ENCODE measurements around the gene BIRC2.

Gene BIRC2

DNA sequence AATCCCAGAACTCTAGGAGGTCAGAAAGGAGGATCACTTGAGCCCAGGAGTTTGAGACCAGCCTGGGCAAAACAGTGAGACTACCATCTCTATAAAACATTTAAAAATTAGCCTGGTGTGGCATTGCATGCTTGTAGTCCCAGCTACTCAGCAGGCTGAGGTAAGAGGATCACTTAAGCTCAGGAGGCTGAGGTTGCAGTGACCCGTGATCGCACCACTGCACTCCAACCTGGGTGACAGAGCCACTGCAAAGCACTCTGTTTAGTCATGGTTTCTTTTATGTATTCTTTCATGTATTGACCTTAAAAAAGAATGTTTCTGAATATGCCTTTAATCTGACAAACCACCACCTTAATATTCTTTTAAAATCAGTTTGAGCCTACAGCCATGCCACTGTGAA, 52.2 kb downstream of the BIRC2 start:
- DNase-seq (ENCODE audit: low read depth in 1 of 2, low spot score in 1 of 2): no peak

DNA sequence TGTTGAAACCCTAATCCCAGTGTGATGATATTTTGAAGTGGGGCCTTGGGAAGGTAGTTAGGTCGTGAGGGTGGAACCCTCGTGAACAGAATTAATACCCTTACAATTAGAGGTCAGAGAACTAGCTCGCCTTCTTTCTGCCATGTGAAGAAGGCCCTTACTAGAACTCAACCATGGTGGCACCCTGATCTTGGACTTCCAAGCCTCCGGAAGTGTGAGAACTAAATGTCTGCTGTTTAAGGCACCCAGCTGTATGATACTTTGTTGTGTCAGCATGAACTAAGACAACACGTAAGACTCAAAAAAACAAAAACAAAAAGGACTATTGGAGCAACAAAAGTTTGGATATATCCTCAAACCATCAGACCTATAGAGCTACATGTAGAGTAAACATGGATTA, 53.6 kb downstream of the BIRC2 start:
- no peak for DNase-seq (ENCODE audit: low read depth in 1 of 2, low spot score in 1 of 2)

DNA sequence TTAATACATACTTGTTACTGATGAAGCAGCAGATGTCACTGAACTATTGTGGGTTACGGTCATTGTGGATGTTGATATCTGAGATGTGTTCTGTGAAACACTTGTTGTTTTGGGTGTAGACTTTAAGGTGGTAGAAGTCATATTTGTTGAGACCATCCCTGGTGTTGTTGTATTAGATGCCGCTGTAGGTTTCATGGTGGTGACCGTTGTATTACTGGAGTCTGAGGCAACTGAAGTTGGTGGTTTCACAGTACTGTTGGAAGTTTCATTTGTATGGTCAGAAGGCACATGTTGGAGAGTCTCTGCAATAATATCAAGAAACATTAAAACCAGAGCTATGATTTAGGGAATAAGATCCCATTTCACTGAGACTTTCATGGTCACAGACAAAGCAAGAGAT, 54.9 kb downstream of the BIRC2 start:
- no peak for DNase-seq (ENCODE audit: low read depth in 1 of 2, low spot score in 1 of 2)

DNA sequence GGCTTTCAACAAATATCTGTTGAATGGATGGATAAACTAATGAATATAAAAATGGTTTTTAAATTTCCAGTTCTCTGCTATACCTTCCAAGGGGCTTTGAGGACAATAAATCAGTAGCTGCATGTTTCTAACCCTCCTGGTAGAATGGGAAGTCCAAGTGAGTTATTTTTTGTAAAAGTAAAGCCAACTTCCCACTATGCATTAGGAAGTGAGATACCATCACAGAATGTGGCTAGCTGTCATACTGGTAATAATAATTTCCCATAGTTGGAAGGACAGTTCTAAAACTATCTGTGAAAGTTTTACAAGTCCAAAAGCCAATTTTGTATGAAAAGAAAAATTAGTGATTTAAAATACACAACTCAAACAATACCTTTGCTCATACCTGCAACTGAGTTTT, 55.5 kb downstream of the BIRC2 start:
- DNase-seq (ENCODE audit: low read depth in 1 of 2, low spot score in 1 of 2): no peak

DNA sequence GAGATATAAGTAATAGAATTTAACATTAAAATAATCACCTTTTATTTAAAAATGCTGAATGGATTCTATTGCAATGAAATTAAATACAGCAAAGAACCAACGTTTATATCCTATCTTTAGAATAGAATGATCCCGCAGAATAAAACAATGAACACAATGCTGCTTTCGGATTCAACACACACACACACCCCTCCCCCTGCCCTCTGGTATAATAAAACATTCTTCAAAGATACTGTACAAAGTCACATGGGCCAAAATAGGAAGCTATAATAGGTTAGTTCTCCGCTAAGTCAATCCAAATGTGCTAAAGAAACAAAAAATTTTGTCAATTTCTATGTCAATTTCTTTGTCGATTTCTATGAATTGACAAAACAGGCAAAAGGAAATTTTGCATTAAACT, 58.5 kb downstream of the BIRC2 start:
- DNase-seq (ENCODE audit: low read depth in 1 of 2, low spot score in 1 of 2): no peak

DNA sequence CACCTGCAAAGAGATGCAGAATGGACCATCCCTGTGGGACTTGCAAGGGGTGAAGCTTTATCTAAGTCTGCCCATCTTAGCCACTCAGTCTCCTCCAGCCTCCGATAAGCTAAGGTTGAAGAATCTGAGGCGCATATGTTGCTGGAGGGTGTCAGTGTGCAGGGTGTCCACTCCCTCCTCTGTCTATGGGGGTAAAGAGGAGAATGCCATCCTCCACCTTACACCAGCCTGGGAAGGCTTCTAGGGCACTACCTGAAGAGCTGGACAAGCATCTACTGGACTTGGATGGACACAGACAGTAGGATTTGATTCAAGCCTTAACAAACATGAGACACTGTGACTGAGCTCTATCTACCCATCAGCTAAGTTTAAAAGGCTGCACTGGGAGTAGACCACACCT, 59.1 kb downstream of the BIRC2 start:
- DNase-seq (ENCODE audit: low read depth in 1 of 2, low spot score in 1 of 2): no peak

DNA sequence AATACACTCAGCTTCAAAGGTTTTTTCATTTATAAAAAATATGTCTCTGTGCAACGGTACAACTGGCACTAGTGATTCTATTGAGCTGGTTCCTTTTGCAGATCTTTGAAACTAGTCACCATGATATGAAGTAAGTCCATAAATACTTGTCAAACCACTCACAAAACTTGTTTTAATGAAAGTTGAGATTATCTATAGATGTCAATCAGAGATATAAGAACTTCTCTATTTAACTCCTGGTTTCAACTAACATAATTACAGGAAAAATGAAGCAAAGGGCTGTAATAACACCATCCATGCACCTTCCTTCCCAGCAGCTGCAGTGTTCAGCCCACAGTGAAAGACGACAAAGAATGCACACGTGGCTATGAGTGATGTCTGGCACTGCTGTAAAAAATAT, 60.9 kb downstream of the BIRC2 start:
- no peak for DNase-seq (ENCODE audit: low read depth in 1 of 2, low spot score in 1 of 2)

DNA sequence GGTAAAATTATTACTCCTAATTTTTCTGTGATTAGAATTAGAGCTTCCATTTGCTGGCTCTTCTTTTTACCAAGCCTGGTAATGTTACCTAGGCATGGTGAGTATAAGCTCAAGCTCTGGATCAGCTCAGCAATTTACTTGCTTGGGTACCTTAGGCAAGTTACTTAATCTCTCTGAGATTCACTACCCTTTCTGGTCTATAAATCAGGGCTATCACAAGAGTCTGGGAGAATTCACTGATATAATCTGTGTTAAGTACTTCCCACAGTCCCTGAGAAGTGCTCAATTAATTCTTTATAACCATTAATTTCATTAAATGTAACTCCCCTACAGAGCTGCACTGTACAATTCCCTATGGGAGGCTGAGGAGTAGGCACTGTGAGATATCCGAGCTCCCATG, 61.3 kb downstream of the BIRC2 start:
- no peak for DNase-seq (ENCODE audit: low read depth in 1 of 2, low spot score in 1 of 2)

DNA sequence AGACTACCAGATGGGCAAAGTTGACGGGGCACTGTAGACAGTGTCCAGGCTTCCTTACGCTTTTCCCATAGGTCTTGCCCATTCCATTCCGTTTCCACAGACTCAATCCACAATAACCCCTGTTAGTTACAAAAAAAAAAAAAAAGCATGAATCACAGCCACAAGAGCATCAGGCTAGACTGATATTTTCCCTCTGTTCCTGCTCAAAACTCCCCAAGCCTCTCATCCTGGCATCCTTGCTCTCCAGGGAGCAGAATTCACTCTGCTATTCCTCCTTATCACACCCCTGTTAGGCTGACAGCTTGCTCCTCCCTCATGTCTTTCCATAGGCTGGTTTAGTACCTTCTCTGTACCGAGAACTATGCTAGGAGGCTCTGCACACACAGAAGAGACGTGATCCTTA, 63.4 kb downstream of the BIRC2 start:
- no peak for DNase-seq (ENCODE audit: low read depth in 1 of 2, low spot score in 1 of 2)

DNA sequence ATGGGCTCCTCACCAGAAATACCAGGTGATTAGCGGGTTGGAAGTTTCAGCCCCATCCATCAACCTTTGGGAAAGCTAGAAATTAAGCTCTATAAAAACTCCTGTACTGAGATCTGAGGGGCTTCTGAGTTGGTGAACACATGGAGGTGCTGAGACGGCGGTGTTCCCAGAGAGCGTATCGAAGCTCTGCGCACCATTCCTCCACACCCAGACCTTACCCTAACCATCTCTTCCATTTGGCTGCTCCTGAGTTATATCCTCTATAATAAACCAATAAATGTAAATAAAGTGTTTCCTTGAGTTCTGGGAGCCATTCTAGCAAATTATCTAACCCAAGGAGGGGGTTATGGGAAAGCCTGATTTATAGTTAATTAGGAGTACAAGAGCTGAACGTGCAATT, 64.1 kb downstream of the BIRC2 start:
- no peak for DNase-seq (ENCODE audit: low read depth in 1 of 2, low spot score in 1 of 2)

DNA sequence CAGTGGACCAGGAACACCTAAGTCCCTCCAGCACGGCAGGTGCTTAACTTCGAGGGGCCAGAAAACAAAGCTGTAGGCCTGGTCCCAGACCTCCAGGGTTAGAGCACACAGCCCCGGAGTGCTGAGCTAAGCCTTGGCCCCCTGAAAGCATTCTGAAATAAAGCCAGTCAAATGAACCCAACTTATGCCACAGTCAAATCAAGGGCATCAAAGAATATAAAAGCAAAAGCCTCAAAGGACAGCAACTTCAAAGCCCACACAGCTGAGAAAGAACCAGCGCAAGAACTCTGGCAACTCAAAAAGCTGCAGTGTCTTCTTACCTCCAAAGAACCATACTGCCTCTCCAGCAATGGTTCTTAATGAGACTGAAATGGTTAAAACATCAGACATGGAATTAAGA, 66.5 kb downstream of the BIRC2 start:
- DNase-seq (ENCODE audit: low read depth in 1 of 2, low spot score in 1 of 2): no peak

DNA sequence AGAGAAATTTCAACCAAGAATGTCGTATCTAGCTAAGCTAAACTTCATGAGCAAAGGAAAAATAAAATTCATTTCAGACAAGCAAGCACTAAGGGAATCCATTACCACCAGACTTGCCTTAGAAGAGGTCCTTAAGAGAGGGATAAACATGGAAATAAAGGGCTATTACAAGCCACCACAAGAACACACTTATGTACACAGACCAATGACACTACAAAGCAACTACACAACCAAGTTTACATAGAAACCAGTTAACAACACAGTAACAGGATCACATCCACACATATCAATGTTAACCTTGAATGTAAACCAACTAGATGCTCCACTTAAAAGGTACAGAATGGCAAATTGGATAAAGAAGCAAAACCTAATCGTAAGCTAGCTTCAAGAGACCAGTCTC, 67.5 kb downstream of the BIRC2 start:
- no peak for DNase-seq (ENCODE audit: low read depth in 1 of 2, low spot score in 1 of 2)

DNA sequence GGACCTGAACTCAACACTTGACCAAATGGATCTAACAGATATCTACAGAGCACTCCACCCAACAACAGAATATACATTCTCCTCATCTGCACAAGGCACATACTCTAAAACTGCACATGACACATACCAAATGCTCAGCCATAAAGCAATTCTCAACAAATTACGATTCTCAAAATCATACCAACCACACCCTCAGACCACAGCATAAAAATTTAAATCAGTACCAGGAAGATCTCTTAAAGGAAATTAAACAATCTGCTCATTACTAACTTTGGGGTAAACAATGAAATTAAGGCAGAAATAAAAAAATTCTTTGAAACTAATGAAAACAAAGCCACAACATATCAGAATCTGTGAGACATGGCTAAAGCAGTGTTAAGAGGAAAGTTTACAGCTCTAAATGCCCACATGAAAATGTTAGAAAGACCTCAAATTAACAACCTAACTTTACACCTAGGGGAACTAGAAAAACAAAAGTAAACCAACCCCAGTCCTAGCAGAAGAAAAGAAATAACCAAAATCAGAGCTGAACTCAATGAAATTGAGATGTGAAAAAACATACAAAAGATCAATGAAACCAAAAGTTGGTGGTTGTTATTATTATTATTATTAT, 68.4 kb downstream of the BIRC2 start:
- no peak for DNase-seq (ENCODE audit: low read depth in 1 of 2, low spot score in 1 of 2)

DNA sequence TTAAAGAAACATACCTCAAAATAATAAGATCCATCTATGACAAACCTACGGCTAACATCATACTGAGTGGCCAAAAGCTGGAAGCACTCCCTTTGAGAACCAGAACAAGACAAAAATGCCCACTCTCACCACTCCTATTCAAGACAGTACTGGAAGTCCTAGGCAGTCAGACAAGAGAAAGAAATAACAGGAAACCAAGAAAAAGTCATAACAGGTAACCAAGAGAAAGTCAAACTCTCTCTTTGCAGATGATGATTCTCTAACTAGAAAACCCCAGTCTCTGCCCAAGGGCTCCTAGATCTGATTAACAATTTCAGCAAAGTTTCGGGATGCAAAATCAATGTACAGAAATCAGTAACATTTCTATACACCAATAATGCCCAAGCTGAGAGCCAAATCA, 70.0 kb downstream of the BIRC2 start:
- no peak for DNase-seq (ENCODE audit: low read depth in 1 of 2, low spot score in 1 of 2)

DNA sequence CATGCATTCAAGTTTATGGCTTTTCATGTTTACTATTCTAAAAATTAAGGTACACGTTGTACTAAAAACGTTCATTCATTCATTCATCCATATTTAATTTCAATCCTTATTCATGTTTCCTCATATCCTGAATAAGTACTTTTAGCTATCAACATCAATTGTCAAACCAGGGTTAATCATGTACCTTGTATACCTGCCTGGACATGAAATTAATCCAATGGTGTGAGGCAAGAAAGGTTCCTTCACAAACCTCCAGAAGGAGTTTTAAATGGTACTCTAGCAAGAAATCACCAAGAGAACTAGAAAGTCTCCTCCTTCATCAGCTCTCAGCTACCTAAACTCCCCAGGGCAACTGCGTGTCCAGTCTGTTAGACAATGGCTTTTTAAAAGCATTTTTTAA, 72.2 kb downstream of the BIRC2 start:
- no peak for DNase-seq (ENCODE audit: low read depth in 1 of 2, low spot score in 1 of 2)

DNA sequence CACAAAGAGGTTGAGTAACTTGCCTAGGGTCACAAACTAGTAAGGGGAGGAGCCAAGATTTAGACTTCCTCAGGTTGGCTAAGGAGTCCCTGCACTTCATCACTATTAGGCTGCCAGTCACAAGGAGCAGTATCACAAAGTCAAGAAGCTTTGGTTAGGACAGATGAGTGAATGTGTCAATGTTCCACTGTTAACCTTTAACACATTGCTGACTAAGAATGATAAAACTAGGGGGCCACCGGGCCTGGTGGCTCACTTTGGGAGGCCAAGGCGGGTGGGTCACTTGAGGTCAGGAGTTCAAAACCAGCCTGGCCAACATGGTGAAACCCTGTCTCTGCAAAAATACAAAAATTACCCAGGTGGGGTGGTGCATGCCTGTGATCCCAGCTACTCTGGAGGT, 73.5 kb downstream of the BIRC2 start:
- DNase-seq (ENCODE audit: low read depth in 1 of 2, low spot score in 1 of 2): no peak

DNA sequence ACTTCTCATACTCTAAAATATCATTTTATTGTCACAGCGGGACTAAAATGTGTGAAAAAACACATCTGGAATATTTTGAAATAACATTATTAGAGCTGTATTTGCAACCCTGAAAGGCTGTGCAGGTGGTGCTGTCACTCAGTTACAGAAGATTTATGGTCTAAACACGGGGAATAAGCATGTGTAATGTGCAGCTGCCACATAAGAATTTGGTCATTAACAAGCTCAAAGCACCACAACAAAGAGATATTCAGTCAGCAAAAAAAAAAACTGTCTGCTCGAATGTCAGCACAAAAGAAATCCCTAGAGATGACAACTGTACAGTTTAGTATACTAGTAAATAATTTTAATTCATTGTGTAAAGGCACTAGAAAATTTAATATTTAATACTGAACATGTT, 74.2 kb downstream of the BIRC2 start:
- DNase-seq (ENCODE audit: low read depth in 1 of 2, low spot score in 1 of 2): no peak

DNA sequence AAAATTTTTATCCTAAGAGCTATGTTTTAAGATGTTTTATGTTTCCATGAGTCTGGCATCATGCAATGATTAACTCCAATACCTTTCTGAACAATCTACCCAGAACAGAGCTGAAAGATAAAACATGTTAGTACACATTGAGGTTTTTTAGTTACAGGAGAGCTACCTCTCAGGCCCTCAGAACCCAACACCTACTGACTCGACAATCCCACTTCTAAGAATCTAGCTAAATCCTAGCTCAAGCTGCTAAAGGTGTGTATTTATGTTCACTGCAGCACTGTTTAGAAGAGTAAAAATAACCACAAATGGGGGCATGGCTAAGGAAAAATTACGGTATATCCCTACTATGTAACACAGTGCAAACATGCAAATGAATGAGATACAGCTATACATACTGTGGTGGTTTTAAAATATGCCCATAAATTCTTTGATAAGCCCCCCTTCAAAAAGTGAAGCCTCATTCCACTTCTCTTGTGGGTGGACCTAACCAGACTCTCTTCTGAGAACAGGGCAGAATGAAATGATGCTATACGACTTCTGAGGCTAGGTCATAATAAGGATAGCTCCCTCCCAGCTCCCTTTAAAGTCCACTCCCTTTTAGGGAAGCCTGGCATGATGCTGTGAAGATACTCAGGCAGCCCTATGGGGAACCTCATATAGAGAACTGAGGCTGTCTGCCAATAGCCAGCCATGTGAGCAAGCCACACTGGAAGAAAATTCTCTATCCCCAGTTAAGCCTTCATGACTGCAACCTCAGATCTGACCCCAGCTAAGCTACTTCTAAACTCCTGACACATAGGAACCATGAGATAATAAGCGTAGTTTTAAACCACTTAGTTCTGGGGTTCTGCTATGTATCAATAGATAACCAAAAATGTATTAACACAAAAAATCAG, 76.1 kb downstream of the BIRC2 start:
- DNase-seq (ENCODE audit: low read depth in 1 of 2, low spot score in 1 of 2): no peak

DNA sequence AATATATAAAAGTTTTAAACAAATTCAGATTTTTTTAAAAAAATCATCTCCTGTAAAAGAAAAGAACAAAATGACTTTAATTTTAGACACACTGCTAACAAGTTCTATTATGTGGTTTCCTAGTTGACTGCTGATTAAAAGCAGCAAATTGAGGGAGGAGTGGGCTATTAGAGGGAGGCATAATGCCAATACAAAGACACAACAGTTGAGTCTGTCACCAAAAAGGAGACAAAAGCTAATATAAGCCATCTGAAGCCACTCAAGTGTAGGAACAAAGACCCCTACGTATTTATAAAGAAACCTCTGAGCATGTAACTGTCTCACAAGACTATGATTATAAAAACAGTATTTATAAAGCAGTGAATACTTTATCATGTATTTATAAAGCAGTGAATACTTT, 76.9 kb downstream of the BIRC2 start:
- DNase-seq (ENCODE audit: low read depth in 1 of 2, low spot score in 1 of 2): no peak

DNA sequence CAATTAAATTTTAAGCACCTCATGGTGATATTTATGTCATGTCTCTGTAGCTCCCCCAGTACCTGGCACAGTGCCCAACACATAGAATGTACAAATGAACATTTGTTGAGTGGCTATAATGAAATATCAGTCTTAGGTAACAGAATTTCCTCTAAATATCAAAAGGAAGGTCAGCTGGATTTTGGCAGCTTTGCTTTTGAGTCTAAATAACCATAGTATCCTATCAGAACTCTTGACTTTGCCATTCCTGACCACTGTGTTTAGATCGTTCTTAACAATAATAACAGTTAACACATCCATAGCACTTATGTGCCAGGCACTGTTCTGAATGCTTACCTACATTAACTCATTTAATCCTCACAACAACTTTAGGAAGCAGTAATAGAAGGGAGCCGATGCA, 79.0 kb downstream of the BIRC2 start:
- no peak for DNase-seq (ENCODE audit: low read depth in 1 of 2, low spot score in 1 of 2)

DNA sequence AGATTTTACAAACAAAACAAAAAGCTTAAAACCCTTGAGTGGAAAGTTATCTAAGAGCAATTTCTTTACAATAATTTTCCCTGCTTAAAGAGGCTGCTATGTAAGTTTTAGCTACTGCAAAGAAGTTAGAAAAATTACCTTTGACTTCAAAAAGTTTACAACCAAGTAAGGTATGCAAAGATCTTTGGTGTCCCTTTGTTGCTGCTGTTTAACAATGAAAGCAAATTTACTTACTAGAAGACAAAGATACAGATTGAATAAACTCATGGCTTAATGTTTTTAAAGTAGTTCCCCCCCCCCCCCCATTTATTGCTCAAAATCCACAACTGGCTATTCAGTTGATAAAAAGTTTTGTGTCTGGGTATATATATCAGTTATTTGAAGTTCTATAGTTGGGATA, 79.6 kb downstream of the BIRC2 start:
- no peak for DNase-seq (ENCODE audit: low read depth in 1 of 2, low spot score in 1 of 2)

DNA sequence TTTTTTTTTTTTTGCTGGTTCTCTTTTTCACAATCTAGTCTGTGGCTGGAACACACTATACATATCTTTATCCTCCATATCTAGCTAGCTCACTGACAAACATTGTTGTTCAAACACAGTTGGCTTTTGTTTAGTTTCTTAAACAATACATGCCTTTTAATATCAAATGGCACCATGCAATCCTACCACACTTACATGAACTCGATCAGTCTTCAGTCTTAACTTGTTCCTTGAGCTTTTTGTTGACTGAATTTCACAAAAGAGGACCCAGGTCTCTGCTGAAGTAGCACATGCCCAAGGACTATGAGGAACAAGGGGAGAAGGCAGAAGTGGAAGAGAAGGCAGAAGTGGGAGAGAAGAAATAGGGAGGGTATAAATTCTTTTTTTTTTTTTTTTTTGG, 80.1 kb downstream of the BIRC2 start:
- DNase-seq (ENCODE audit: low read depth in 1 of 2, low spot score in 1 of 2): no peak

Measured in activated T-helper 1 cell treated with anti-CD3 and anti-CD28 coated beads, Interleukin-2, amount 50 U/mL, for 16 hours (primary cell).